GM18498 (cell line): ENCODE data around the gene FASN.

Experiments
- ATAC-seq: cut with Tn5 transposase; IDR thresholded peaks from one replicate; pipeline ENCODE4 v1.9.1; 2021; ENCODE audit warnings: mild to moderate bottlenecking, moderate library complexity; ENCODE audit not compliant: unreplicated experiment

Gene FASN

GRCh38 chr17:82103553-82104451 lies 5.8 kb upstream of the FASN start:
- no peak for ATAC-seq

- no peak for ATAC-seq
Observed at GRCh38 chr17:82101767-82102679, 4.0 kb upstream of the FASN start.

DNA sequence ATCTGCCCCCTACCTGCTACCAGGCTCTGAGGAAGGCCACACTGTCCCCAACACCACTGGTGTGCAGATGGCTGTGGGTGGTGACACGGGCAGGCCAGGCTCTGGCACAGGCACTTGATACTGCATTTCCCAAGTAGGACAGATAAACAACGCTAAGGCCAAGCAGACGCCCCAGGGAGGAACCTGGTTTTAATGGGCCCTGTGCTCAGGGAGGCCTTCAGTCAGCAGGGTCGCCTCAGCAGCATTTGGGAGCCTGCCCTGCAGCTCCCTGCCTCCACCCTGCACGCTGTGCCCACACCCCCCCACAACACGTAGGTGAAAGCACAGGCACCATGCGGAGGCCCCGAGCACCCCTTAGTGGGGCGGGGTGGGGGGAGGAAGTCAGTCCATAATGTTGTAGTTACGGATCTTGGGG lies 3.3 kb upstream of the FASN start:
- no peak for ATAC-seq

DNA sequence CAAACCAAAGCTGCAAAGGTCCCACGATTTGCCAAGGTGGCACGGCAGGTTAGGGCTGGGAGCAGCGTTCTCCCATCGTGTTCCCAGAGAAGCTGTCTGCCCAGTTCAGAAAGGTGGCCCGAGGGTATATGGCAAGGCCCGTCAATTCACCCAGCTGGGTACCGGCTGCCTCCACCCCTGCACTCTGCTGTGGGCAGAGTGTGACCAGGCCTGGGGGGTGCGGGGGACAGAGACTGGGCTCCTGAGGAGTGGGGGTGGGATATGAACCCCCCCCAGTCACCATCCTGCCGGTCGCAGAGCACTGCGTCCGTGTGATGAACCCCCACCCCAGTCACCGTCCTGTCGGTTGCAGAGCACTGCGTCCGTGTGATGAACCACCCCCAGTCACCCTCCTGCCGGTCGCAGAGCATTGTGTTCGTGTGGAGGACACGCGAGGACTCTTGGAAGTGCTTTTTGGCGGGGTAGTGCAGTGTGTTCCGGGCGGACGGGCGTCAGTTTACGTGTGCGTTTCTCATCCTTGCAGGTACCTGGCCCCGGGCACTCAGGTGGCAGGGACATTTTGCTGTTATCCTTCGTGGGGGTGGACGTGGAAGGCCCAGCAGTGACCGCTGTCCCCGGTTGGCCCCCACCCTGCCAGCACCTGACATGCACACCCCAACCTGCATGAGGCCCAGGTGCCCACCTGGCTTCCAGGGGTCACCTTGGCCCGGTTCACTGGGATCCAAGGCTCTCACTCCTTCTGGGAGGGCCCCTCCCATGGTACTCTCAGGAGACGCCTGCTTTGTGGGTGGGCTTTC lies 2.7 kb upstream of the FASN start:
- no peak for ATAC-seq

DNA sequence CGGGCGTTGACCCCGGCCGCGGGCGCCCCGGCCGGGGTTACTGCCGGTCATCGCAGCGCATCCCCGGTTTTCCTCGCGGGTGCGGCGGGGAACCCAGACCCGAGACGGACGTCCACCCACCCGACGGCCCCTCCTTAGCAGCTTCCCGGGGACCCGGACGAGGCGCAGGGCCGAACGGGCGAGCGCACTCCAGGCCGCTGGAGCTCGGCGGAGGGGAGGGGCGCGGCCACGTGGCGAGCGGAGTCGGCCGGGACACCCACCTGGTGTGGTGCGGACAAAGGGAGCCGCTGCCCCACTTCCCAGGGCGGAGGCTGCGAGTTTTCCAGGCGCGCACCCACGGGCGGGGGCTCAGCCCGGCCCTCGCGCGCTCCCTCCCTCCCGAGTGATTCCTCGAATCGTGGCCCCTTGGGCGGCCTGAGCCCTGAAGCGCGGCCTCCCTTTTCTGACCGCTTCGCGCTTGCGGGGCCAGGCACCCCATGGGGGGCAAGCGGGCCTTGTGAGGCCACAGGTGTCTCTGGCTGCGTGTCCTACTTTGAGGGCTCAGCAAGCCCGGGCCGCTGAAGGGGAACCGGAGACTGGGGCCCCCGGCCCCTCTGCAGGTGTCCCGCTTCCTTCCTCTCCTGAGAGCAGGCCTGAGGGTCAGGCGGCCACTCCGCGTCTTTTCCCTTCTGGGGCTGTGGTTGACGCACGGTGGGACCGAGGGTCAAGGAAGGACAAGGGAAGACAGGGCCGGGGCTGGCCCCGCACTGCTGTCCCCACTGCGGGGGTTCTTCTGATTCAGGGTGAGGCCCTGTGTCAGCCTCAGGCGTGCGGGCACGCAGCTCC lies 1.1 kb upstream of the FASN start:
- ATAC-seq: peak; percentile 14

- no peak for ATAC-seq
Observed at GRCh38 chr17:82097919-82098168, 192 bp downstream of the FASN start.

DNA sequence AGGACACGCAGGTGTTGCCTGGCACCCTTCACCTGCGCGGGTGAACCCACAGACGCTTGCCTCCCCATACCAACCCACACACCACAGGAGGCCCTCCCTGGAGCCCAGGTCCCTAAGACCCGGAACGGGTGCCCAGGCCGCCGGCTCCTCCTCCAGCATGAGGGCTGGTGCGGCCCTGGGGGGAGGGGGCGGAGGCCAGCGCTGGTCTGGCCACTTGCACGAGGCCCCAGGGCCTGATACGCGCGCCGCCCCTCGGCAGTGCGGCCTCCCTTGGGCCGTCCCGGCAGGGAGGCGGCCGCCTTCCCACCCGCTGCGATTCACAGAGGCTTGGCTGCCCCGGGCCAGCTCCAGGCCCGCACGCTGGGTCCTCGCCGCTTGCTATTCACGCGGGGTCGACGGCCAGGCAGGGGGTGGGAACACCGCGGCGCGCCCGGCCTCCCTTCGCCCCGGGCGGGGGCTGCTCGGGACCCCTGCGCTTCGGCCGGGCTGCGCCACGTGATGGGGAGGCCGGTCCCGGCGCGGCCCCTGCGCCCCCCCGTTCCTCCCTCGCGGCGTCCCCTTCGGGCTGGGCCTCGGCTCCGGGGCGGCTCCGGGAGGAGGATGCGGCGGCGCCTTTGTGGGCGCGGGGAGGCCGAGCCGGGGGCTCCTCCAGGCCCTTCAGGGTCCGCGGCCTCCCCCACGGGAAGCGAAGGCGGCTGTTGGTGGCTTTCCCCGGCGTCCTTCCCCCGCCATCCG lies 685 bp downstream of the FASN start:
- peak; percentile 1 for ATAC-seq

- ATAC-seq: no peak
Observed at GRCh38 chr17:82096709-82097183, 1.3 kb downstream of the FASN start.

DNA sequence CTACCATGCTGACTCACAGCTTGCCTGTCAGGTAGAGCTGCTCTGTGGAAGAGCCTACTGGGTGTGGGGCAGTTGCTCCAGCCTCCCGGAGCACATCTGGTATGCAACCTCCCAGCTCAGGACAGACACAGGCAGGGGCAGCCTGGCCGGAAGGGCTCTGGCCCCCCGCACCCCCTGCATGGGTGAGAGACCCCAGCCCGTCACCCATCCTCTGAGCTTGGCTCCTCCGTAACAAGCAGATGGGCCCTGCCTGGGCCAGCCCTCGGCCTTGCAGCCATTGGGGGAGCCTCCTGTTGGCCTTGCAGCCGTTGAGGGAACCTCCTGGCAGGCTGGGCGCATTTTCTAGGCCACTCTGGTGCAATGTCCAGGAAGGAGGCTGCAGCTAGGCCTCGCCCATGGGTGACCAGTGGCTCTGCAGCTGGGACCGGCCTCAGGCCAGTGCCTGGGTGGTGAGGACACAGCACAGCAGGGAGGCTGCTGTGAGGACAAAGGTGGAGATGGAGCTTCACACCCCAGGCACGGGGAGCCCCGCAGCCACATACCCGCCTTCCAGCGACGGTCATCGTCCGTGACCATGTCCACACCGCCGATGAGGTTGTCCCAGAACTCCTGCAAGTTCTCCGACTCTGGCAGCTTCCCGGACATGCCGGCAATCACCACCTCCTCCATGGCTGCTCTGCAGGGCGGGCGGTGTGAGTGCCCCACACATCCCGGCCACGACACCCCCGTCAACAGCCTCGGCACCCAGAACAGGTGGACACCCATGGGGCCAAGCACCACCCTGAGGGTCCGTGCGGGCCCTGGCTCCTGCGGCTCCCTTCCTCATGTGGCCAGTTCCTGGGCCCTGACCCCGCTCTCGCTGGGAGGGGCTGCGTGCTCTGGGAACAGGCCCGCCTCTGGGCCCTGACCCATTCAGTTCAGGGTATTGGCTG lies 2.0 kb downstream of the FASN start:
- ATAC-seq: no peak

GRCh38 chr17:82094931-82095776 lies 2.9 kb downstream of the FASN start:
- no peak for ATAC-seq

- ATAC-seq: no peak
Observed at GRCh38 chr17:82092995-82093751, 4.9 kb downstream of the FASN start.

GRCh38 chr17:82092628-82092994 lies 5.4 kb downstream of the FASN start:
- ATAC-seq: no peak

DNA sequence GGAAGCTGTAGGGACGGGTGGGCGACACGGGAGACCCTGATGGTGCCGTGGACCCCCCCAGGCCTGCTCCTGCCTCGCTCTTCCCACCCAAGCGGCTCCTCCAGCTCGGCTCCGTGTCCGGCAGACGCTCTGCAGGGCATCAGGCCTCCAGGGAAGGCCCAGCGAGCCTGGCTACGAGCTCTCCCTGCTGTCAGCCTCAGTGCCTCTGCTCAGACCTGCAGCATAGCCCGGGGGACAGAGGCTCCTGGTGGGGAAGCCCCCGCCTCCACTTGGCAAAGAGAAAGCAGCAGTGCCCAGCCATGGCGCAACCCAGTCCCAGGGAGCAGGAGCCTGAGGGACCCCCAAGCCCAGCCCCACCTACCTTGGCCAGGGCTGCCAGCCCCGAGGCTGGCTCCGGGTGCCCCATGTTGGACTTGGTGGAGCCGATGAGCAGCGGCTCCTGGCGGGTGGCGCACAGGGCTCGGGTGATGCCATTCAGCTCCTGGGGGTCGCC lies 5.9 kb downstream of the FASN start:
- no peak for ATAC-seq

DNA sequence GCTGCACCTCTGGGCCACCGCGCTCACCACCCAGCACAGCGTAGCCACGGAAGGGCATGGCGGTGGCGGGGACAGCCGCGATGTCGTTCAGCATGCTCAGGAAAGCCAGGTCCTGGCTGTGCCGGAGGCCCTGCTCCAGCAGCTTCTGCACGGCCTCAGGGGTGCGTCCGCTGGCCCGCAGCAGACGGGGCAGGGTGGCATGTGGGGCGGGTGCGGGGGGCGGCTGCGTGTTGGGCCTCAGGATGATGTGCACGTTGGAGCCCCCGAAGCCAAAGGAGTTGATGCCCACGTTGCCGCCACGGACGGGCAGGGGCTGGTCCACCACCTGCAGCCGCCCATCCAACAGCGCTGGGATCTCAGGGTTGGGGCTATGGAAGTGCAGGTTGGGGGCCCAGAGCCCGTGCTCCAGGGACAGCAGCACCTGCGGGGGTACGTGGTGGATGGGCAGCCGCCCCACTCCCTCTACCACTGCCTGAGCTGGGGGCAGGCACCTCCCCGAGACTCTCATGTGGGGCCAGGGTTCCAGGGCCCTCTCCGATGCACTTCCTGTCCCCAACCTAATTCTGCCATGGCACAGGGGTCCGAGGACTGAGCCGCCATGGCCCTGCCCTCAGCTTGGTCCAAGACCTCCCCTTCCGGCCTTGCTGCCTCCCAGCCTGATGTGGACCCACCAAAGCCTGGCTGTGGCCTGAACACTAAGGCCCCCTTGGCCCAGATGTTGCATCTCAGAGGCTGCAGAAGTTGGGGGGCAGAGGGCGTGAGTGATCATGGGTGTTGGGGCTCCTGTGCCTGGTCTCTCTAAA lies 6.6 kb downstream of the FASN start:
- no peak for ATAC-seq

DNA sequence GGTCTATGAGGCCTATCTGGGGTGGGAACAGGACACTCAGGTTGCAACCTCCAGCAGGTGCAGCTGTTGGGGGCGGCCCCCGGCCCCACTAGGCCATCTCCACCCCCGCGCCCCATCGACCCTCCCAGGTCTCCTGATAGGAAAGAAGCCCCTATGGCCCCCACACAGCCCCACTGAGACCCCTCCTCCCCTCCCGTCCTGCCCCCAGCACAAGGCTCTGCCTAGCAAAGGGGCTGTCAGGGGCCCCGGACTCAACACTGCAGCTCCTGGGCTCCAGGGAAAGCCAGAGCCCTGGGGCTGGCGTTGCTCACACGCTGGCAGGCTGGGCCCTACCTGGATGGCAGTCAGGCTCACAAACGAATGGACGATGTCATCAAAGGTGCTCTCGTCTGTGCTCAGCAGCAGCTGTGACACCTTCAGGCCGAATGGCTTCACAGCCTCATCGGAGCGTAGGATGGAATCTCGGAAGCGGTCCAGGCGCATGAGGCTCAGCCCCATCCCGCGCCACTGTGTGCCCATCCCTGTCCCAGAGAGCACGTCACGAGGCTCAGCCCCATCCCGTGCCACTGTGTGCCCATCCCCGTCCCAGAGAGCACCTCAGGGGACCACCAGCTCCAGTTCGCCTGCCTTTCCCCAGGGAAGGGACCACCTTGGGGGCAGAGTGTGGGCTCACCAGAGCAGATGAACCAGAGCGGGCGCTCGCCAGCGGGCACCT lies 7.3 kb downstream of the FASN start:
- no peak for ATAC-seq
